Ramos (cell line): ENCODE data around the gene TRPT1.

Experiments used
- in situ Hi-C: fragments of 300-500 bp; cut with MboI; formaldehyde crosslinking; loops from one replicate; pipeline ENCODE4 v1.14.3; 2022; ENCODE audit warnings: low sequenced_read_pairs; ENCODE audit not compliant: unreplicated experiment

TRPT1 gene

DNA sequence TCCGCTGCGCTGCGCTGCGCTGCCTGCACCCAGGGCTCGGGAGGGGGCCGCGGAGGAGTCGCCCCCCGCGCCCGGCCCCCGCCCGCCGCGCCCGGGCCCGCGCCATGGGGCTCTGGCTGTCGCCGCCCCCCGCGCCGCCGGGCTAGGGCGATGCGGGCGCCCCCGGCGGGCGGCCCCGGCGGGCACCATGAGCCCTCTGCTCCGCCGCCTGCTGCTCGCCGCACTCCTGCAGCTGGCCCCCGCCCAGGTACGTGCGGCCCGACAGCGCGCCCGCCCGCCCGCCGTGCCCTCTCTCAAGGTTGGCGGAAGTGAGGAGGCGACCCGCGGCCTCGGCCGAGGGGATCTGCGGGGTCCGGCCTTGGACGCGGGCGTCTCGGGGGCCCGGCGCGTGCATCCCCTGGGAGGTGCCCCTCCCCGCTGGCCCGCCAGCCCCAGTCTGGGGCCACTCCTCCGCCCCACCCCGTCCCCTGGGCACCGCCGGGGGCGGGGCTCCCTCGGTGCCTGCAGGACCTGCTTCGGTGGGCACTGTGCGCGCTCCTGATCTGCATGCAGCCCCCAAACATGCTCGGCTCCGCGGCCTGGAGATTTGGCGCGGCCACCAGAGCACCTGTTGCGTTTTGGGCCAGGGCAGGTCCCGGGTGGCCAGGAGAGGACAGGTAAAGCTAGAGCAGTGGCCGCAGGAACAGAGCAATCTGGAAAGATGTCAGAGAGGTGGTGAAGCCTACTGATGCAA, 8.8 kb upstream of the TRPT1 start:
- in situ Hi-C loops: loop anchor here (25.0 kb wide), 3 partner anchors 902 to 1623 kb away; partner anchors contain the start of genes B3GAT3, EML3, MTA2 and ROM1

DNA sequence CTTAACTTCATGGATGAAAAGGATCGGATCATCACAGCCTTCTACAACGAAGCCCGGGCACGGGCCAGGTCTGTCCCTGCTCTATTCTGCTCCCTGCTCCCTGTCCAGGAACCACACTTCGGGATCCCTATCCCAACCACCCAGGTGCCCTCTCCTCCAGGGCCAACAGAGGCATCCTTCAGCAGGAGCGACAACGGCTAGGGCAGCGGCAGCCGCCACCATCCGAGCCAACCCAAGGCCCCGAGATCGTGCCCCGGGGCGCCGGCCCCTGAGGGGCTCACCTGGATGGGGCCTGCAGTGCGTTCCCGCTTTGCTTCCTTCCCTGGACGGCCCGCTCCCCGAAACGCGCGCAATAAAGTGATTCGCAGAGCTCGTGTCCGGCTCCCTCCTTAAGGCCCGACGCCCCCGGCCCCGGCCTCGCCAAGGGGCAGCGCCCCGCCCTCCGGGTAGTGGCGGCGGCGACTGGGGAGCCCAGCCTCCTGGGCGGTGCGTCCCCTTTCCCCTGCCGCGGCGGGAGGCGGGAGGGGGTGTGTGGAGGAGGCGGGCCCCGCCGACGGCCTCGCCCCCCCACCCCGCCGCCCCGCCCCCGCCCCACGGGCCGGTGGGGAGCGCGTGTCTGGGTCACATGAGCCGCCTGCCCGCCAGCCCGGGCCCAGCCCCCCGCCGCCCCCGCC, 8.1 kb upstream of the TRPT1 start, which contains the start of gene VEGFB:
VEGFB (plus strand) TSS at position 672 of the 674 bp plus-strand sequence. CDS start 250 bp downstream, outside the sequence.
- in situ Hi-C loops: loop anchor here (25.0 kb wide), 3 partner anchors 903 to 1622 kb away; partner anchors contain the start of genes B3GAT3, EML3, MTA2 and ROM1

DNA sequence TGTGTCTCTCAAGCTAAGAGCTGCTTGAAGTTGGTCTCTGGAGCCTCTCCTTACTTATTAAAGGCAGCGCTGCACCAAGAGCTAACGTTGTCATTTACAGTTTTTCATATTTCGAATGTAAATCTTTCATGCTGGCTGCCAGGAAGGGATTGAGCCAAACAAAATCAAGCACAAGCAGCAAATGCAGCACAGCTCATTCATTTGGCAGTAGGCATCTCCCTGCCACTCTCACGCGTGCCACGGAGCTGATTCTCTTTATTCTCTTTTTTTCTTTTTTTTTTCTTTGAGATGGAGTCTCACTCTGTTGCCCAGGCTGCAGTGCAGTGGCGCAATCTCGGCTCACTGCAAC, 7.0 kb upstream of the TRPT1 start:
- in situ Hi-C loops: loop anchor here (25.0 kb wide), 3 partner anchors 904 to 1621 kb away; partner anchors contain the start of genes B3GAT3, EML3, MTA2 and ROM1

DNA sequence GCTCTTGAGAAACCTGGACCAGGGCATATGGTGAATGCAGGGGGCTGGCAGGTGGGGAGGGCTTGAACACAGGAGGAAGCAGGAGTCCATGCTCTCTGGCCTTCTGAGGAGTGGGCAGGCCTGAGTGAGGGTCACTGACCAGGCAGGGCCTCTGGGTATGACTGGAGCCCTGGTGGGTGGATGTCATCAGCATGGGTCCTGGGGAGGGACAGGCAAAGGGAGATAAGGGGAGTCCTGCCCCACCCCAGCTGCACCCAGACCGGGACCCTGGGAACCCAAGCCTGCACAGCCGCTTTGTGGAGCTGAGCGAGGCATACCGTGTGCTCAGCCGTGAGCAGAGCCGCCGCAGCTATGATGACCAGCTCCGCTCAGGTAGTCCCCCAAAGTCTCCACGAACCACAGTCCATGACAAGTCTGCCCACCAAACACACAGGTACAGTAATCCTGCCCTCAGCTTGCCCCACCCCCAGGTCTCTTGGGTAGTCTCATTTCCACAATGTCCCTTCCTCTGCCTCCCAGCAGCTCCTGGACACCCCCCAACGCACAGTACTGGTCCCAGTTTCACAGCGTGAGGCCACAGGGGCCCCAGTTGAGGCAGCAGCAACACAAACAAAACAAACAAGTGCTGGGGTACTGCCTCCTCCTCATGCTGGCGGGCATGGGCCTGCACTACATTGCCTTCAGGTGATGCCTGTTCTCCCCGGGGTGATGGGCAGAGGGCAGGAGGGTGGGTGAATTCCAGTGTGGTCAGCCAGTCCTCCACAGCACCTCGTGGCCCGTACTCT, 6.4 kb upstream of the TRPT1 start:
- in situ Hi-C loops: loop anchor here (25.0 kb wide), 3 partner anchors 905 to 1620 kb away; partner anchors contain the start of genes B3GAT3, EML3, MTA2 and ROM1

GRCh38 chr11:64231546-64231945, 5.6 kb upstream of the TRPT1 start:
- in situ Hi-C loops: loop anchor here (25.0 kb wide), 3 partner anchors 906 to 1619 kb away; partner anchors contain the start of genes B3GAT3, EML3, MTA2 and ROM1

DNA sequence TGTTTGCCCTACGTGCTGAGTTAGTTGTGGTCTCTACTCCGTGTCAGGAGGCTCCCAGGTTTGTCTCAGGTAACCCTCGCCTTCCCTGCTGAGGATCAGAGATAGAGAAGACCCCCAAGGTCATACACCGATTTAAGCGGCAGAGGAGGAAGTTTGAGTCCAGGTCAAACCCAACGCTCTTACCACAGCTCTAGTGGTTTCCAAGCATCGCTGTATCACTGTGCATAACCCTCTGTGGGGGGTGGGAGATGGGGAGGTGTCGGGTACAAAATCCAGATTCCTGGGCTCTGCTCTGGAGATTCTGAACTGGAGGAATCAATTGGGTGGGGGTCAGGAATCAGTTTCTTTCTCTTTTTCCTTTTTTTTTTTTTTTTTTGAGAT, 5.0 kb upstream of the TRPT1 start:
- in situ Hi-C loops: loop anchor here (25.0 kb wide), 3 partner anchors 906 to 1619 kb away; partner anchors contain the start of genes B3GAT3, EML3, MTA2 and ROM1

GRCh38 chr11:64230171-64230984, 4.4 kb upstream of the TRPT1 start, which contains the start of gene DNAJC4:
DNAJC4 (plus strand) TSS chr11:64230548; CDS start chr11:64230855, 307 bp downstream.
- in situ Hi-C loops: loop anchor here (25.0 kb wide), 3 partner anchors 907 to 1618 kb away; partner anchors contain the start of genes B3GAT3, EML3, MTA2 and ROM1

GRCh38 chr11:64229744-64230170, 3.8 kb upstream of the TRPT1 start:
- in situ Hi-C loops: loop anchor here (25.0 kb wide), 3 partner anchors 908 to 1617 kb away; partner anchors contain the start of genes B3GAT3, EML3, MTA2 and ROM1

DNA sequence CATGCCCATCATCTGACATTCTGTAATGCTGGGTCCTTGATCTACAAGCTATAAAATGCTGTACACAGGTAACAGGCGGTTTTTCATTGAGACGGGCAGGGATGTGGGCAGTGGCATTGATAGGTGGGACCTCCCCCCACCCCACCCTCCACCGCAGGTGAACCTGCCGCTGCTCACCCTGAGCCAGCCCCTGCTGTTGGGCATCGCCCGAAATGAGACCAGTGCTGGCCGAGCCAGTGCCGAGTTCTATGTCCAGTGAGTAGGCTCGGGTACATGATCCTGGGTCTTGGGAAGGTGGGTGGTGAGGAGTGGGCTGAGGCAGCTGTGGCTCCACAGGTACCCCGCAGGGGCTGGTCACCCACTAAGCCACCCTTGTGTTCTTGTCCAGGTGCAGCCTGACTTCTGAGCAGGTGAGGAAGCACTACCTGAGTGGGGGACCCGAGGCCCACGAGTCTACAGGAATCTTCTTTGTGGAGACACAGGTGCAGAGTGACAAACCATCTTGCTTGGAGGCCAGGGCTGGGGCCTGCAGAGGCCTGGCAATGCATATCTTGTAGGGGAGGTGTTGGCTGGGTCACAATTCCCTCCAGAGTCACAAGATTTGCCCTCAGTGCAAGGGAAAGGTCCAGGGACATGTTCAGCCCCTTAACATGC, 3.2 kb upstream of the TRPT1 start:
- in situ Hi-C loops: loop anchor here (25.0 kb wide), 3 partner anchors 908 to 1617 kb away; partner anchors contain the start of genes B3GAT3, EML3, MTA2 and ROM1

GRCh38 chr11:64227405-64227956, 1.5 kb upstream of the TRPT1 start:
- in situ Hi-C loops: loop anchor here (25.0 kb wide), 3 partner anchors 910 to 1615 kb away; partner anchors contain the start of genes B3GAT3, EML3, MTA2 and ROM1

GRCh38 chr11:64226507-64227051, 593 bp upstream of the TRPT1 start:
- in situ Hi-C loops: loop anchor here (25.0 kb wide), 3 partner anchors 911 to 1614 kb away; partner anchors contain the start of genes B3GAT3, EML3, MTA2 and ROM1

DNA sequence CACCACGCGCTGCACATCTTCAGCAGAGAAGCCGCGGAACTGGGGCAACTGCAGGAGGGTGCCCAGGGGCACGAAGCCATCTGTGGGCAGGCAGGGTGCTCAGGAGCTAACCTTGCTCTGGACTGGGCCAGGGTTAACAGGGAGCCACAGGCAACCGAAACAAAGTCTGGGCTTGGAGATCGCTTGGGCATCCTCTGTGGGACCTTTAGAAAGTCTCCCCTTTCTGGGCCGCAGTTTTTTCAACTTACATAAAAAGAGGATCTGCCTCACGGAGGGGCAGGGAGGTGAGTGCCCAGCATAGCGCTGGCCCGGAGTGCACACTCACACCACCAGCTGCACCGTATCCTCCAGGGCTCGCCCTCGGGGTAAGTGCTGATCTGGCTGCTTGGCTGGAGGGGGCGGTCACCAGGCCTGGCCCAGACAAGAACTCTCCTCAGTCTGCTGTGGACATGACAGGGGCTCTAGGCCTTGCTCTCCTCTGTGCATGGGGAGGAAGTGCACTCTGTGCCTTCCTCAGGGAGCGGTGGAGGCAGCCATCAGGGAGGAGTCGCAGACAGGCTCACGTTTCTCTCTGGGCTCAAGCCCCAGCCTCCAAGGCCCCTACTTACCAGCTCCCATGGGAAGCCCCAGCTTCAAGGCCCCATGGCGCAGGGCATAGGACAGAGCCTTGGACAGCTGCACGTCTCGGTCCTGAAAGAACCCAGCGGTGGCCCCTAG, 937 bp downstream of the TRPT1 start:
- in situ Hi-C loops: loop anchor here (25.0 kb wide), 3 partner anchors 912 to 1613 kb away; partner anchors contain the start of genes B3GAT3, EML3, MTA2 and ROM1

DNA sequence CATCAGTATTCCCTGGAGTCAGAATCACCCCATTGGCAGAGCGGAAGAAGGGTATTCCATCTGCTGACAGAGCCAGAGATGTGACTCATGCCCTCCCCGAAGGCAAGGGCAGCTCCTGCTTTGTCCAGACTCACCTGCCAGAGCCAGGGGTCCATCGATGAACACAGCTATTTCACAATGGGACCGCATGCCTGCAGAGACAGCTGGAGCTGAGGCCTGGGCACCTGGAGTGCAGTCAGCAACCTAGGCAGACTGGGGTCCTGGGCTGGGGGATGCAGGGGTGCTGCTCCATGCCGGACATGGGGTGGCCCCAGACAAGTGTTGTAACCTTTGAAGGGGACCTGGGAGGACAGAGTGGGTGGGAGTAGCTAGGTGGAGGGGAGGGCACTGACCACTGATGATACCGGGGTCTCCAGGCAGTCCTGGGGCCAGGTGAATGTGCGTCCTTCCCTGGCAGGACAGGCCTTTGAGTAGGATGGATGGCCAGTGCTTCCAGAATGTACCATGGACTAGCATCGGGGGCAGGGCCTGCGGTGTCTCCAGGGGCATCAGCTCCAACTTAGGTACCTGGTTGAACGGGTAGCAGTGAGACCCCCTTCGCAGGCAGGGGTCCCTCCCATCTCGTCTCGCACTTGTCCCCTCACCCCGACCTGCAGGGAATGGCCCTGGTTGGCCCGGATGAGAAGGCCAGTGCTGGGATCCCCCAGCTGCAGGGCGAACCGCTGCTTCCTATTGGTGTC, 1.7 kb downstream of the TRPT1 start:
- in situ Hi-C loops: no loop called here

- in situ Hi-C loops: no loop called here
These were observed 2.9 kb downstream of the TRPT1 start for GRCh38 chr11:64223001-64223651.

DNA sequence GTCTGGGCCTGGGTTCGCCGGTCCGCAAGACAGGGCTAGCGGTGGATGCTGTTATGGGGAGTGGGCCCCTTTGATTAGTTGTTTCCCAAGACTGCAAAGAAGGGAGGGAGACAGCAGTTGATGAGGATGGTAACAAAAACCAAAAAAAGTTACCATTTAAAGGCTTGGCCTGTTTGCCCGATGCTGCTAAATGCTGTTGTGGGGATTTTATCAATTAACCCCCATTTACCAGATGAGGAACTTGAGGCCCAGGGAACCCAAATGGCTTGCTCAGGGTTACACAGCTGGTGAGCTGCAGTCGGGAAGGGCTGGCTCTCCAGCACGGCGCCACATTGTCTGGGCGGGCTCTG, 3.4 kb downstream of the TRPT1 start:
- in situ Hi-C loops: no loop called here

DNA sequence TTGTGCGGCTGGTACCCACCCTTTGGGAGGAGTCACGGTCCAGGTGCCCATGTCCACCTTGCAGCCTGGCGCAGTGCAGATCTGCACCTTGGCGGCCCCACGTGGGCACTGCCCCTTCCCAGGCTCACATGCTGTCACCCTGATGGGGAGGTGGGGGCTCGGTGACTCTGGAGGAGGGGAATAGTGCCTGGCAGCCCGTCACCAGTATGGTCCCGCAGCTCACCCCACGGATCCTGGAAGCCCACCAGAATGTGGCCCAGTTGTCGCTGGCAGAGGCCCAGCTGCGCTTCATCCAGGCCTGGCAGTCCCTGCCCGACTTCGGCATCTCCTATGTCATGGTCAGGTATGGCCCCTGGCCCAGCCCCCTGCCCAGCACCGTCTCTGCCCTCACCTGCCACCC, 5.2 kb downstream of the TRPT1 start:
- in situ Hi-C loops: no loop called here
